Esophagus squamous epithelium (tissue), 5 donors: ENCODE results near the gene HOXC9. TPM values are rescaled to one million over a fixed set of nuclear protein-coding genes. Genes with fewer than 3 reads are reported as not detected.

Source experiments
- DNase-seq: peaks from one replicate; lab custom pipeline; 2025; lab: John Stamatoyannopoulos, UW
- H3K27ac ChIP-seq, 4 donors: fragments of 200-600 bp; sonication (generic); one replicate each; pipeline ENCODE4 v1.5.1; 2016 to 2019; ENCODE audit warnings: mild to moderate bottlenecking in 1 of 4
- H3K27me3 ChIP-seq, 4 donors: fragments of 200-600 bp; sonication (generic); 1 replicate in 3 of 4; 2 replicates in 1 of 4; pipeline versions ENCODE4 v1.5.1 to v1.6.0; 2017 to 2021; ENCODE audit warnings: antibody characterized with exemption in 1 of 4
- H3K36me3 ChIP-seq, 3 donors: fragments of 200-600 bp; sonication (generic); one replicate each; pipeline ENCODE4 v1.5.1; 2016 to 2019
- H3K4me1 ChIP-seq, 3 donors: fragments of 200-600 bp; sonication (generic); one replicate each; pipeline ENCODE4 v1.5.1; 2017 to 2019
- H3K4me3 ChIP-seq, 4 donors: fragments of 200-600 bp; sonication (generic); 1 replicate in 3 of 4; 2 replicates in 1 of 4; pipeline ENCODE4 v1.5.1; 2016 to 2019; ENCODE audit warnings: mild to moderate bottlenecking in 2 of 4, moderate library complexity in 1 of 4
- H3K9me3 ChIP-seq, 3 donors: fragments of 200-600 bp; sonication (generic); one replicate each; pipeline ENCODE4 v1.5.1; 2016 to 2019
- CTCF ChIP-seq, 6 experiments: fragments of 450-650 bp in 4 of 6; fragments of 200-600 bp in 2 of 6; sonication (generic) in 2 of 6; IDR thresholded peaks; one replicate each; pipeline ENCODE4 v1.5.1; 2016 to 2019; ENCODE audit warnings: antibody characterized with exemption in 6 of 6, mild to moderate bottlenecking in 4 of 6, moderate library complexity in 4 of 6
- POLR2A ChIP-seq, 4 donors: fragments of 450-650 bp; IDR thresholded peaks; one replicate each; pipeline ENCODE4 v1.6.1; 2017; ENCODE audit warnings: antibody characterized with exemption in 4 of 4, mild to moderate bottlenecking in 4 of 4, moderate library complexity in 3 of 4
- WGBS, 2 donors: methylation state at CpG; one replicate each; pipeline ENCODE4 v1.1.5; 2018; 5-methylcytosine and 5-hydroxymethylcytosine counted together
- intact Hi-C: fragments of 100-400 bp; cut with DNase I; formaldehyde crosslinking; loops from one replicate; pipeline ENCODE4 v1.15.0; 2022
- total RNA-seq, 4 donors: library from RNA; depleted of rRNA; stranded (reverse); fragments of >200 nt; gene quantifications; one replicate each; pipeline ENCODE4 v1.1.0, GENCODE V29; 2016
- donor health status: DM: yes; HTN: yes; CAD: no.

The HOXC9 gene
- total RNA-seq, 4 donors from 2014 or later = 1.5 TPM; not detected in 3

- intact Hi-C loops = no loop called here
- TF ChIP-seq CTCF (IDR thresholded peaks at IDR 0.05) (no peak), POLR2A (IDR thresholded peaks at IDR 0.05) (no peak)
- H3K4me3 ChIP-seq = peak overlapping the region in 3 of 4 donors; percentile 5 to 69 (median 51)
- H3K4me1 ChIP-seq = peaks cover 20 to 48% (median 29%) of the 10 kb centered on the region in 3 donors
- no peaks in the 10 kb centered on the region for H3K36me3 ChIP-seq
- no peaks in the 10 kb centered on the region for H3K9me3 ChIP-seq
- DNase-seq = no peak
- H3K27ac ChIP-seq = no peak overlapping the region
- H3K27me3 ChIP-seq = peaks cover 21 to 100% (median 89%) of the 10 kb centered on the region in 4 donors
- 6 to 9% methylated on average over 7 to 36 of the region's 60 CpGs for WGBS, 2 donors
Observed at GRCh38 chr12:53994264-53995001, 5.5 kb upstream of the HOXC9 start.

GRCh38 chr12:53995002-53995377, 5.0 kb upstream of the HOXC9 start:
- WGBS, 2 donors = 0 to 6% methylated on average over 7 to 11 of the region's 17 CpGs
- intact Hi-C loops = no loop called here
- Histone ChIP-seq H3K9me3 (no peaks in the 10 kb centered on the region), H3K27me3 (peaks cover 21 to 100% (median 90%) of the 10 kb centered on the region in 4 donors), H3K4me1 (peaks cover 25 to 50% (median 29%) of the 10 kb centered on the region in 3 donors), H3K4me3 (peak overlapping the region; percentile 30 to 69 (median 50)), H3K36me3 (no peaks in the 10 kb centered on the region), H3K27ac (peak overlapping the region in 1 of 4 donors; percentile 37)
- no peak for DNase-seq
- TF ChIP-seq CTCF (IDR thresholded peaks at IDR 0.05) = no peak
- no peak for TF ChIP-seq POLR2A (IDR thresholded peaks at IDR 0.05)

DNA sequence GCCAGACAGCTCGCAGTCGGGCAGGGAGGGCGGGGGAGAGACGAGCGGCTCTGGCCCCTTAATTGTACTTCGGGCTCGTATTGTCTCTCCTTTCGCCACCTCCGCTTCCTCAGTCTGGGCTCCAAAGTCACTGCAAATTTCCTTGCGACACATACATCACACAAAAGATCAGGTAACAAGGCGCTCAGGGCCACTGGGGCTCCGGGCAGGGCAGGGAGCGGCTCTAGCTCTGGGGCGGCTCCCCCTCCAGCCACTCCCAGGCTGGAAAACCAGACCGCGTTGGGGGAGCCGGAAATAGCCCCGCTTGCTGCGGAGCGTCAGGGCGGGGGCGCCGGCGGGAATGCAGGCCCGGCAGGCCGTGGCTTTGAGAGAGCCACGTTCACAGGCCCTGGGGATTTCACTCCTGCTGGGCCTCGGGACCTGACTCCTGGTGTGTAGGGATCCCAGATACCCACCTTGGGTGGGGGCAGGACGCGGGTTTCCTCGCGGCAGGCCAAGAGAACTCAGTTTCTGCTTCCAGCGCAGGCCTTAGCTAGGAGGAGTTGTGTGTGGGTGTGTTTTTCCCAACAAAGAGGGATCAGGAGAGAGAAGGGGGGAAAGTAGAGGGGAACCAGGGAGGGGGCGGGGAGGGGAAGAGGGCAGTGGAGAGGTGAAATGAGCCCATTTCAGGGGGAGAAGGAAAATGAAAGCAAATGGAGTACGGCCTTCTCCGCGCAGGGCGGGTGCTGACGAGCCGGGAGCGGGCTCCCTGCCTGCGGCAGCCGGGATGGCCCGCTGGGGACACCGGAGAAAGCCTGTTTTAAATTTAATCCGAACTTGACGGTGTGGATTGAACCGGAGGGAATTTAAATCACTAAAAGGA, 4.4 kb upstream of the HOXC9 start:
- H3K4me1 ChIP-seq = peaks cover 29 to 55% (median 35%) of the 10 kb centered on the region in 3 donors
- no peaks in the 10 kb centered on the region for H3K36me3 ChIP-seq
- 1 to 3% methylated on average over 29 to 36 of the region's 48 CpGs for WGBS, 2 donors
- DNase-seq = no peak
- peak overlapping the region; percentile 30 to 69 (median 50) for H3K4me3 ChIP-seq
- intact Hi-C loops = no loop called here
- peaks cover 25 to 100% (median 90%) of the 10 kb centered on the region in 4 donors for H3K27me3 ChIP-seq
- H3K27ac ChIP-seq = peak overlapping the region in 2 of 4 donors; percentile 37 to 42
- H3K9me3 ChIP-seq = no peaks in the 10 kb centered on the region
- TF ChIP-seq POLR2A (IDR thresholded peaks at IDR 0.05) = peak in 1 of 4 donors; percentile 16
- peak in 1 of 6 experiments; percentile 13 for TF ChIP-seq CTCF (IDR thresholded peaks at IDR 0.05)

DNA sequence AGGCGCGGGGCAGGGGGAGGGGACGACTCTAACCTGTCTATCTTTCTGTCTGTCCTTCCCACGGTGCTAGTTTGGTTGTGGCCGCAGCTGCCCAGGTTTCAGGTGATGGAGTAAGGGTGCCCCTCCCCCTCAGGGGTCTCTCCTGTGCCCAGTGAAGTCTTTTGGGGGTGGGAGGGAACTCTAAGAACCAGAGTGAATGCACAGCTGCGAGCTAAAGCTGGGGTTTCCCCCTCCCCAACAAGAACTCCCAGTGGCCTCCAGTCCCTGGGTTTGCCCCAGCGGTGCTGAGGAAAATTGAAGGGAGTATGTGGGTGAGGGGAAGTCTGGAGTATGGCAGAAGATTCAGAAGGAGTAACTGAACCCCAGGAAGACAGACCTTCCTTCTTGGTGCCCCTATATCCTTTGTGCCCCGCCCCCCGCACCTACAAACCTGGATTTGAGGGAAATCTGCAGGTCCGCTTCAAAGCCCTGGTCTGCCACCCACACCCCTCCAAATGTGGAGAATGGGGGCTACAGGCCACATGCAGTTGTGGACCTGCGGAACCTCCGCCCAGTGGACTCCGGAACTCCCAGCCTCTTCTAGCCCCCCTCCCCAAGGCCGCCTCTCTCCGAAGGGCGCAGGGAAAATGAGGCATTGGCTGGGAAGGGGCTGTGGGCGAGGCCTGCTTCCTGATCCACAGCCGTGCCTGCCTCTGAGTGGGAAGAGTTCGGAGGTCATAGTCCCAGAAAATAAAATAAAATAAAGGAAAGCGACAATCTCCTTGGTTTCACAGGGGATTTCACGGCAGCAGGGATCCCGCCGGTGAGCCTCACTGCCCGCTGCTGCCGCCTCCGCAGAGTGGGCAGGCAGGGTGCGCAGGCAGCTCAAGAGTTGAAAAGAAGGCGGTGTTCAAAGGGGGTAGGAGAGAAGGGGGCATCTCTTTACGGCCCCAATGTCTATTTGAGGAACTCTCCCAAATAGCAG, 3.4 kb upstream of the HOXC9 start:
- TF ChIP-seq POLR2A (IDR thresholded peaks at IDR 0.05) (no peak), CTCF (IDR thresholded peaks at IDR 0.05) (no peak)
- Histone ChIP-seq H3K27ac (peak overlapping the region in 1 of 4 donors; percentile 37), H3K27me3 (peaks cover 26 to 100% (median 87%) of the 10 kb centered on the region in 4 donors)

More for the DNA sequence above, 3.4 kb upstream of the HOXC9 start:
- Histone ChIP-seq H3K9me3 (no peaks in the 10 kb centered on the region), H3K4me3 (peak overlapping the region; percentile 30 to 69 (median 50)), H3K36me3 (no peaks in the 10 kb centered on the region), H3K4me1 (peaks cover 32 to 54% (median 37%) of the 10 kb centered on the region in 3 donors)
- intact Hi-C loops = no loop called here
- DNase-seq = no peak
- WGBS, 2 donors = 61% methylated on average over 17 of the region's 29 CpGs
